Activated T-helper 1 cell treated with Interleukin-2 at 50 U/mL for 16 hours (primary cell): Measurements from ENCODE around the gene MAEA.

Experiments used
- DNase-seq: peaks from one replicate; pipeline ENCODE4 v3.0.0-alpha.2; 2020; ENCODE audit warnings: low read depth

Gene MAEA

DNA sequence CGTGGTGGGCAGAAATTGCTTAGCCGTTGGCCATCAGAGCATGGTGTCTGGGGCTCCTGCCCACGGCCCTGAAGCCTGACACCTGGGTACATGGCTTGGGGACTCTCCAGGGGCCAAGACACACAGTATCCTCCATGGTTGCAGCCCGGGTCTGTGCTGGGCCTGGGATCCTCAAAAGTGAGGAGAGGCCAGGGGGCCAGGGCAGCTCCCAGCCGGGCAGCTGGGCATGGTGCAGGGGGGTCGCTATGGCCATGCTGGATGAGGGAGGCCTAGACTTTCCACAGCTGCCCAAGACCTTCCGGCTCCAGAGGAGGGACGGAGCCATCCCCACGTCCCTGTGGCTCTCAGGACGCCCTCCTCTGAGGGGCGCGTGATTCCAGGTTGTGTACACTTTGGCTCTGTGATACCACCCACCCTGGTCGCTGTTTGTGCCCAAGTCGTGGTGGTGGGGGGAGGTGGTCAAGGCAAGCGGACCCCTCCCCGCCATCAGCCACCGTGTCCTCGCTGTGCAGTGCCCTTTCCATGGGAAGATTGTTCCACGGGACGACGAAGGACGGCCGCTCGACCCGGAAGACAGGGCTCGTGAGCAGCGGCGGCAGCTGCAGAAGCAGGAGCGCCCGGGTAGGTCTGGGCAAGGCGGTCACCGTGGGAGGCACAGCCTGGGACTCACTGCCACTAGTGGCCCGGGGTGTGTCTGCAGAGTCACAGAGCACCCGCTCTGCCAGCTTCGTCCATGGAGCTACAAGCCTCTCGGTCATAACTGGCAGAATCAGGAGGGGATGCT is 90.9 kb downstream of the MAEA start:
- DNase-seq, result no peak

DNA sequence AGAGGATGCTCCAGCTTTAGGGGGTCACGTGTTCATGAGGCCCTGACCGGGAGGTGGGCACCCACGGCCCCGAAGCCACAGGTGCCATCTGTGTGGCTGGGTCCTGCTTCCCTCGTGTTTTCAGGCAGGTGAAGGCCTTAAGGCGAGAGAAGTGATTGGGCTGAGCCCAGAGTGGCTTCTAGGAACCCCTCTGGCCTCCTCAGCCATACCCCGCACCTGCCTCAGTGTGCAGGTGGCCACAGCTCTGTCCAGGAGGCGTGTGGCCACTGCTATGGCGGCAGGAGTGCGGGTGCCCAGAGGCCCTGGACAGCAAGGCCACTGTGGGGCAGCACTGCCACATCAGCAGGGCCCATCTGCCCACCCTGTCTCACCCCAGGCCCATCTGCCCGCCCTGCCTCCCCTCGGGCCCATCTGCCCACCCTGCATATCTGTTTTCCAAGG is 91.5 kb downstream of the MAEA start:
- DNase-seq, result no peak

DNA sequence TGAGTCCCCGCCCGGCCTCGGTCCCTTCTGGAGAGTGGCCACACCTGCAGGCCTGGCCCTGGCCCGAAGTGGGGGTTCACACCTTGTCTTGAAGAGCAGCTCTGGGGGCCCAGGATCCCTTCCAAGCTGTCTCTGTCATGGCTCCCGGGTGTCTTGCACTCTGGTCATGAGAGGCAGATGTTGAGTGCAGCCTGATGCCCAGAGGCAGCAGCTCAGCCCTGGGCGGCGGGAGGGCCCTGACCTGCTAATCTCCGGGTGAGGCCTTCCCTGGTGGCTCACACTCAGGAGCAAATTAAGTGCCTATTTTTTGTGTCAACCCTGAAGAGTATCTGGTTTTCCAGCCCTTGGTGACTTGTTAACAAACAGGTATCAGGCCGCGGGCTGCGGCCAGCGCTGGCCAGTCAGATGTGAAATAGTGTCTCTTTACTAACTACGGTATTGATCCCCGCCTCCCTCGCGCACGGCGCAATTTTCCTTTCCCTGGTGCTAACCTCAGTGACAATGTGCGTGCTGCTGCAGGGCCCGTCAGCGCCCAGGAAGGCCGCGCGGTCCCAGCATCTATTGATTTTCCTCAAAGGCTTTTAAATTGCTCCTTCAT is 92.4 kb downstream of the MAEA start:
- no peak for DNase-seq

DNA sequence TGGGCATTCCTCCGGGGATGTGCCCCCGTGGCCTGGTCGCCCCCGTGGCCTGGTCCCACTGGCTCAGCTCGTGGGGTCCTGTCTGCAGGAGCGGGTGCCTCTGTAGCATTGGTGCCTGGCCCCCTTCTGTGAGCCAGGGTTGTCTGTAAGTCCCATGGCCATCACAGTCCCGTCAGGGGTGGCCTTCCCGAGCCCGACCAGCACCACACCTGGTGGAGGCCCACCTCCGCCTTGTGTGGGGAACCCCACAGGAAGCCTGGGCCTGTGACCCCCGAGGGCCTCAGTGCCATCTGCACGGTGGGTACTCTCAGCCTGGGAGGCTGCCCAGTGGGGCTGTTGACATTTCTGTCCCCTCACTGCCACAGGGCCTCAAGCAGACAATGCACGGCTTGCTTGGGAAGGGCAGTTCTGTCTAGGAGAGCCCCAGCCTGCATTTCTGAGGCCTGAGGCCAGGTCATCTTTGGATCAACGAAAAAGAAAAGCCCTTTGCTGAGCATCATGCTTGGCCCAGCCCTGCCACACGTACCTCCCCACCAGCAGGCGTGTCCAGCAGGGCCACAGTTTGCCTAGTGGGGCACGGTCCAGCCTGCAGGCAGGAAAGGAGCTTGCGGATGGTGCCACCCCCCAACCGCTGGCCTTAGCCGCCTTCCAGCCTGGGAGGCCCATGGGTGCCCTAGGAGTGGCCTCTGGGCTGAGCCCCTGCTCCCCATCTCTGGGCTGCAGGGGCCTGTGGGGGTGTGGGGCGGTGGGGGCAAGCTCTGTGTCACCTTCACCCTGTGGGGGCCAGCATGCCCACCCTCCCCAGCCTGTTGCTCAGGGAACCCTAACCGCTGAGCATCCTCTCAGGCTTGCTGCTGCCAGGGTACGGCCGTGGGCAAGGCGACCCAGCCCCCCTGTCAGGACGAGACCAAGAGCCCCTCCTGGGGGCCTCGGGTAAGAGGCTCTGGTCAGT is 93.4 kb downstream of the MAEA start:
- no peak for DNase-seq

DNA sequence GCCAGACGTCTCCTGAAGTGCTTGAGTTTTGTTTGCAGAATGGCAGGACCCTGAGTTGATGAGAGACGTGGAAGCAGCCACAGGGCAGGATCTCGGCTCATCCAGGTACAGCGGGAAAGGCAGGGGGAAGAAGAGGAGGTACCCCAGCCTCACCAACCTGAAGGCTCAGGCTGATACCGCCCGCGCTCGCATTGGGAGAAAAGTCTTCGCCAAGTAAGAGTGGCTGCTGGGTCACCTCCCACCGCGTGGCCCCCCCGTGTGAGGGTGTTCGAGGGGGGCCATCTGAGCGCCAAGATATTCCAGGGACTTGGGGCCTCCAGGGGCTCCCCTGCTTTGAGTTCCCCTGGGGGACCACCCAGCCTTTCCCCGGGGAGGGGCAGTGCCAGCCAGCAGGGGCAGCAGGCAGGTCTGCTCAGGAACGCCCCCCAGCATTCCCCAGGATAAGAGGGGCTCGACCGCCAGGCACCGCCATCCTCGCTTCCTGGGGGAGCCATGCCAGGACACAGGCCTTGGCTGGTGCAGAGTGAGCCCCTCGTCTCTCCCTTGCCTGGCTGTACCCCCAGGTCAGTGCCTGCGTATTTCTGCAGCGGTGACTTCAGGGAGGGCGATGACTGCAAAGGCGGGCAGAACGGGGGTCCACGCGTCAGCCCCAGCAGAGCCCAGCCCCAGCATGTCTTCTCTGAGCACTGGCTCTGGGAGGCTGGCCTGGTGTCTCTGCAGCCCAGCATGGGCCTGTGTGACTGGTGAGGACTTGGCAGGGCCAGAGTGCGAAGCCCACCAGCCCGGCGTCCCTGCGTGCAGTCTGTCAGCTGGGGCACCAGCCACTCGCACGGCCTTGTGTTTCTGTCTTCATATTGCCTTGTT is 94.3 kb downstream of the MAEA start:
- no peak for DNase-seq

DNA sequence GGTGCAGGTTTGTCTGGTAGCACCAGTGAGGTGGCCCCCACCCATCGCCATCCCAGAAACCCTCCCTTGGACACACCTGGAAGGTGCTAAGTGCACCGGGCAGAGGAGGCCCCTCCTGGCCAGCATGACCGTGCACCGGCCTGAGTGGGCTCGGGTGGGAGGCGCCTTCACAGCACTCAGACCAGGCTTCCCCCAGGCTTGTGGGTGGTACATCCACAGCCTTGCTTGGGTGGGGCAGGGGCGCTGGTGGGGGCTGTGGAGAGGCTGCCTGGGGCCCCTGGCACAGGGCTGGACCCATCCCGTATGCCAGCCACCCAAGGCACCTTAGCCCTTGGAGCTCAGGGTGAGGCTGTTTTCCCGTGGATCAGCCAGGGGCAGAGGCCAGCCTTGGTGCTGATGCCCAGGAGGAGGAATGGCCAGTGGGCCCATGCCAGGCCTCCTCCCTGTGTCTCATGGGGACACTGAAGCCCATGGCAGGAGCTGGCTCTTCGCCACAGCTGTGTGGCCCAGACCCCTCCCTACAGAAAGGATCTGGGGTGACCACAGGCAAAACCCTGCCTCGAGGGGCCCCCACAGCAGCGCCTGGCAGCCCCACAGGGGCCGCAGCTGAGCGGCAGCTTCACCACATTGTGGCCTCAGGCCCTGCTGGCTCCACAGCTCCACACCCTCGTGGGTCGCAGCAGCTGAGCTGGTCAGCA is 95.1 kb downstream of the MAEA start:
- DNase-seq, result no peak

DNA sequence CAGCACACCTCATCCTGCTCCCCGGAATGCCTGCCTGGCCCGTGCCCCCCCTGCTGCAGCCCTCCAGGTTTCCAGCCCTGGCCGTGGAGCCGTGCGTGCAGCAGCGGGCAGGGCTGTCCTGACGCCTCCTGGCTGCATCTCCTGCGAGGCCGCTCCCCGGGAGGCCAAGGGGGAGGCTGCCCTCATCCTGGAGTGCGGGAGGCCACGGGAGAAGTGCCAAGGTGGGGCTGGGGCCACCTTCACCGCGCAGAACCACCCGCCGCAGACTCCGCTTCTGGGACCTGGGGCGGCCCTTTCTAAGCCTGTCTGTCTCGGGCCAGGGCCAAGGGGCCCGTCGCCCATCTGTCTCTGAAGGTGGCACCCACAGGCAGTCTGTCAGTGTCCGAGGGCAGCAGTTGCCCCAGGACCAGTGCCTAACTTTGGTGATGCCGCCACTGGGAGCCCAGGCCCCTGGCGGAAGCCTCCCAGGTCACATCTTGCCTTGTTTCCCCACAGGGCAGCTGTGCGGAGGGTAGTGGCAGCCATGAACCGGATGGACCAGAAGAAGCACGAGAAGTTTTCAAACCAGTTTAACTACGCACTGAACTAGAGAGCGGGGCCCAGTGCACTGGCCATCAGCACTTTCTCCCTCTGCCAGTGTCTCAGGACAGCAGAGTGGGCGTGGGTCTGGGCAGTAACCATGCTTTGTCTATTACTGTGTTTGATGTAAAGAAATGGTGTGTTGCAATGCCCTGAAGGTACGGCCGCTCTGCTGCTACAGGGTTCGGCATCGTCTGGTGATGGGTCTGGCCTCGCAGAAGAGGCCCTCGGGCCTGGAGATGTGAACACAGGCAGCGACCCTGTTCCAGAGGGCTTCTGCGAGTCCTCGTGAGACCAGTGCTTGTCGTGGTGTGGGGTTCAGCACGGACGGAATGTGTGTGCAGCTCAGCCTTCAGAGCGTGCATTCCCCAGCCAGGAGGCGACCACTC is 96.0 kb downstream of the MAEA start:
- no peak for DNase-seq
